SH-SY5Y (cell line): ENCODE results near the gene CSF1R.

Experiments
- GATA2 ChIP-seq: IDR thresholded peaks from 2 replicates; pipeline ENCODE4 v1.6.1; 2011; ENCODE audit warnings: mild to moderate bottlenecking, low read depth, low read length
- GATA3 ChIP-seq: IDR thresholded peaks from 2 replicates; pipeline ENCODE4 v1.6.1; 2011; ENCODE audit warnings: low read depth, mild to moderate bottlenecking, low read length, moderate library complexity

DNA sequence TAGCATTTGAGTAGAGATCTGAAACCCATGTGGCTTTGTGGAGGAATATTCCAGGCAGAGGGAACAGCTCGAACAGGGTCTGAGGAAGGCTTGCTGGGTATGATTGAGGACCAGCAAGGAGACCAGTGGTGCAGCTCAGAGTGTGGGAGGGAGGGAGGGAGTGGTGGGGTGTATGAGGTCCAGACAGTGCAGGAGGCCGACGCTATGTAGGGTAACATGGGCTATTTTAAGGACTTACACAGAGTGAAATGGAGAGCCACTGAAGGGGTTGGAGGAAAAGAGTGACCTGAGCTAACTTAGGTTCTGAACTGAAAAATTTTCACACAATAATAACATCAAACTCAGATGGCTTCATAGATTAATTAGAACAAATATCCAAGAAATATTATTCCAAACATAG is 43.9 kb downstream of the CSF1R start:
- TF ChIP-seq GATA2, result no peak
- no peak for TF ChIP-seq GATA3
